ENCODE results near the gene ADAMTSL1. TPM values are rescaled to one million over a fixed set of nuclear protein-coding genes. Genes with fewer than 3 reads are reported as not detected.
A peak's percentile ranks its signal among the peaks of the same experiment; 100 is the strongest.

The ADAMTSL1 gene
- total and polyA plus RNA-seq, 12 donors: 0.37 to 5.2 (median 1.9) TPM

- H3K27me3 ChIP-seq: no peaks in the 10 kb centered on the region
- H3K9me3 ChIP-seq: peaks cover 0 to 6% (median 0%) of the 10 kb centered on the region in 11 donors
- intact Hi-C loops (cut with DNase I): no loop called here
- no peak overlapping the region for H3K27ac ChIP-seq
- H3K36me3 ChIP-seq: no peaks in the 10 kb centered on the region
- TF ChIP-seq CTCF (IDR thresholded peaks at IDR 0.05): no peak
- peaks cover 0 to 39% (median 12%) of the 10 kb centered on the region in 9 donors for H3K4me1 ChIP-seq
- DNase-seq: no peak
- H3K4me3 ChIP-seq: no peak overlapping the region
- 88 to 90% methylated on average over 2 of the region's 2 CpGs for WGBS, 2 donors
- no peak for ATAC-seq
These were observed 128.0 kb downstream of the ADAMTSL1 start for GRCh38 chr9:18601956-18602355.

- intact Hi-C loops (cut with DNase I): loop anchor here in 1 of 10 donors (2.0 kb wide), 1 partner anchor 26 kb away; no protein-coding TSS in a partner anchor
- H3K4me1 ChIP-seq: peaks cover 0 to 34% (median 12%) of the 10 kb centered on the region in 9 donors
These were observed 131.1 kb downstream of the ADAMTSL1 start for GRCh38 chr9:18604767-18605730.

GRCh38 chr9:18605766-18606180 is 131.8 kb downstream of the ADAMTSL1 start:
- Histone ChIP-seq H3K27ac (peak overlapping the region in 3 of 10 donors; percentile 32 to 68 (median 53)), H3K36me3 (no peaks in the 10 kb centered on the region), H3K9me3 (peaks cover 0 to 6% (median 0%) of the 10 kb centered on the region in 11 donors), H3K27me3 (no peaks in the 10 kb centered on the region), H3K4me3 (no peak overlapping the region), H3K4me1 (peaks cover 0 to 32% (median 12%) of the 10 kb centered on the region in 9 donors)
- no peak for TF ChIP-seq CTCF (IDR thresholded peaks at IDR 0.05)
- 47 to 50% methylated on average over 6 of the region's 6 CpGs for WGBS, 2 donors
- intact Hi-C loops (cut with DNase I): loop anchor here in 1 of 10 donors (2.0 kb wide), 1 partner anchor 25 kb away; no protein-coding TSS in a partner anchor
- peak; percentile 56 to 85 (median 68) for ATAC-seq
- peak; percentile 23 to 54 for DNase-seq

More at GRCh38 chr9:18604767-18605730, 131.1 kb downstream of the ADAMTSL1 start:
- peaks cover 0 to 6% (median 0%) of the 10 kb centered on the region in 11 donors for H3K9me3 ChIP-seq
- no peak for DNase-seq
- no peak overlapping the region for H3K4me3 ChIP-seq
- 90 to 91% methylated on average over 8 of the region's 8 CpGs for WGBS, 2 donors
- no peaks in the 10 kb centered on the region for H3K36me3 ChIP-seq
- no peak for TF ChIP-seq CTCF (IDR thresholded peaks at IDR 0.05)
- H3K27ac ChIP-seq: peak overlapping the region in 2 of 10 donors; percentile 32 to 68
- ATAC-seq: no peak
- H3K27me3 ChIP-seq: no peaks in the 10 kb centered on the region

- H3K36me3 ChIP-seq: no peaks in the 10 kb centered on the region
- H3K27me3 ChIP-seq: no peaks in the 10 kb centered on the region
- DNase-seq (no peak), ATAC-seq (peak in 3 of 8 donors; percentile 43 to 64 (median 50))
- peaks cover 0 to 27% (median 12%) of the 10 kb centered on the region in 9 donors for H3K4me1 ChIP-seq
- WGBS, 2 donors: 57 to 73% methylated on average over 2 of the region's 2 CpGs
- H3K9me3 ChIP-seq: peaks cover 0 to 6% (median 0%) of the 10 kb centered on the region in 11 donors
- intact Hi-C loops (cut with DNase I): no loop called here
- peak overlapping the region in 4 of 10 donors; percentile 32 to 68 (median 42) for H3K27ac ChIP-seq
- no peak for TF ChIP-seq CTCF (IDR thresholded peaks at IDR 0.05)
- no peak overlapping the region for H3K4me3 ChIP-seq
These were observed 132.3 kb downstream of the ADAMTSL1 start for GRCh38 chr9:18606281-18606680.
